ENCODE measurements around the gene SPTB. TPM values are rescaled to one million over a fixed set of nuclear protein-coding genes. Genes with fewer than 3 reads are reported as not detected.

The SPTB gene
- total and polyA plus RNA-seq, 9 of the 15 experiments (the other 6 are each of a cell fraction or from before 2014, with no cell fraction given) = 0.21 to 45.9 (median 11.7) TPM

DNA sequence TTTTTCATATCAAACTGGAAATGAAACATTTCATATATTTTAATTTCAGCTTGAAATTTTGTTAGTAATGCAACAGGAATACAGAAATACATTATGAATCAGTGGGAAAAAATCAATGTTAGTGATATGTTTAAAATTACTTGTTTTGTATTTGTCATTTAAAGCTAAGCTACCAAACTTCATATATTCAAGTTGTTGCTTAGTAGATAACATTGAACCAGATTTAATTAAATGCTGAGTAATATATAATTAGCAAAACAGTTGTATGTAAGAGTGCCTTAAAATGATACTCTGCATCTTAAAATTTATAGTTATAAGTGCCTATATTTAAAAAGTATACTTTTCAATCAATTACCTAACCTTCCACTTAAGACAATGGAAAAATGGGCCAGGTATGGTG is 39.5 kb upstream of the SPTB start:
- no peaks in the 10 kb centered on the region for H4K20me1 ChIP-seq (replicated peaks; ENCODE audit: control insufficient read depth, insufficient read depth, low read length)
- CTCF ChIA-PET (ENCODE audit: low intra/inter-chr PET ratio) = no interaction called here
- H3K27ac ChIP-seq (ENCODE audit: extremely low read depth, low read depth, low read length) = no peak overlapping the region
- H3K79me2 ChIP-seq (ENCODE audit: control insufficient read depth, insufficient read depth, low read length) = peaks cover 31% of the 10 kb centered on the region
- no peaks in the 10 kb centered on the region for H3K27me3 ChIP-seq (ENCODE audit: control insufficient read depth in 2 of 2, insufficient read depth in 2 of 2, low read length in 2 of 2)
- DNase-seq (ENCODE audit: extremely low read depth in 1 of 4, low spot score in 3 of 4) = no peak
- ATAC-seq = no peak
- in situ Hi-C loops (cut with MboI) (no loop called here), intact Hi-C loops (cut with micrococcal nuclease) (no loop called here)
- TF ChIP-seq C11orf30 (IDR thresholded peaks at IDR 0.05; ENCODE audit: low read depth) (peak; percentile 38; the same call in 1 of the 2 replicates), ZNF316 (IDR thresholded peaks at IDR 0.05) (peak; percentile 68), ZKSCAN1 (IDR thresholded peaks at IDR 0.05; ENCODE audit: low read depth, low read length) (no peak)
- H3K9me1 ChIP-seq (ENCODE audit: control insufficient read depth, insufficient read depth, low read length) = no peaks in the 10 kb centered on the region
- H3K4me1 ChIP-seq (replicated peaks in 1 of 2; ENCODE audit: control insufficient read depth in 2 of 2, insufficient read depth in 2 of 2, low read length in 2 of 2) = peaks cover 0 to 3% of the 10 kb centered on the region in 2 experiments; a peak in 2 of 5 replicates
- no peak overlapping the region for H3K4me3 ChIP-seq
- POLR2A ChIA-PET = no interaction called here
- FAIRE-seq = no peak
- H3K4me2 ChIP-seq (ENCODE audit: insufficient read depth, low read length) = no peak overlapping the region
- H2AFZ ChIP-seq (ENCODE audit: low read depth, low read length) = no peak overlapping the region
- no peak overlapping the region for H3K9ac ChIP-seq (ENCODE audit: insufficient read depth in 1 of 2, low read depth in 2 of 2, low read length in 2 of 2)
- no peaks in the 10 kb centered on the region; the same call in 1 of the 2 replicates for H3K9me3 ChIP-seq (replicated peaks; ENCODE audit: control insufficient read depth, insufficient read depth, low read depth, low read length)
- no TSS peak for BruUV-seq (replicated peaks)
- peaks cover 15% of the 10 kb centered on the region; the same call in 2 of the 3 replicates for H3K36me3 ChIP-seq (ENCODE audit: control insufficient read depth, insufficient read depth, low read length)

DNA sequence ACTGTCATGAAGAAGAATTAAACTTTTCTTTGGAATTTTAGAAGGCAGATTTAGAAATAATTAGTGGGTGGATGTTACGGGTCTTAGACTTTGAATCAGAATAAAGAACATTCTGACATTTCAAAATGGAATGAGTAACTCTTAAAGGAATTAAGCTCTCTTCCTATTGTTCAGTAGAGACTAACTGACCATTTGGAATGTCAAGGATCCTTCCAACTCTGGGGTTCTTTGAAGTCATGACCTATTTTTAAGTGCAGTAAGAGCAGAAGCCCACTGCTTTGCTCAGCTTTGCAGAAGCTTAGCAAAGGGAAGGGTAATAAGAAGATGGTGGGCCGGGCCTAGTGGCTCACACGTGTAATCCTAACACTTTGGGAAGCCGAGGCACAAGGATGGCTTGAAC is 38.5 kb upstream of the SPTB start:
- Histone ChIP-seq H3K4me2 (ENCODE audit: insufficient read depth, low read length) (no peak overlapping the region), H3K4me1 (replicated peaks in 1 of 2; ENCODE audit: control insufficient read depth in 2 of 2, insufficient read depth in 2 of 2, low read length in 2 of 2) (peaks cover 0 to 3% of the 10 kb centered on the region in 2 experiments; a peak in 2 of 5 replicates), H3K79me2 (ENCODE audit: control insufficient read depth, insufficient read depth, low read length) (peaks cover 32% of the 10 kb centered on the region), H3K9me1 (ENCODE audit: control insufficient read depth, insufficient read depth, low read length) (no peaks in the 10 kb centered on the region), H3K9me3 (replicated peaks; ENCODE audit: control insufficient read depth, insufficient read depth, low read depth, low read length) (no peaks in the 10 kb centered on the region; the same call in 1 of the 2 replicates), H3K4me3 (no peak overlapping the region), H3K27me3 (ENCODE audit: control insufficient read depth in 2 of 2, insufficient read depth in 2 of 2, low read length in 2 of 2) (no peaks in the 10 kb centered on the region), H2AFZ (ENCODE audit: low read depth, low read length) (no peak overlapping the region), H3K36me3 (ENCODE audit: control insufficient read depth, insufficient read depth, low read length) (peaks cover 10% of the 10 kb centered on the region; the same call in 2 of the 3 replicates), H3K27ac (ENCODE audit: extremely low read depth, low read depth, low read length) (no peak overlapping the region), H4K20me1 (replicated peaks; ENCODE audit: control insufficient read depth, insufficient read depth, low read length) (no peaks in the 10 kb centered on the region), H3K9ac (ENCODE audit: insufficient read depth in 1 of 2, low read depth in 2 of 2, low read length in 2 of 2) (no peak overlapping the region)
- ChIA-PET POLR2A (no interaction called here), CTCF (ENCODE audit: low intra/inter-chr PET ratio) (no interaction called here)
- in situ Hi-C loops (cut with MboI) = no loop called here
- 93% methylated on average over 4 of the region's 4 CpGs for WGBS (ENCODE audit: insufficient coverage, low coverage, missing lambda C conversion rate)
- no TSS peak for BruUV-seq (replicated peaks)
- intact Hi-C loops (cut with micrococcal nuclease) = no loop called here
- FAIRE-seq (no peak), DNase-seq (ENCODE audit: extremely low read depth in 1 of 4, low spot score in 3 of 4) (no peak), ATAC-seq (no peak)
- no peak for TF ChIP-seq HLTF (IDR thresholded peaks at IDR 0.05)
- TF ChIP-seq JUND (IDR thresholded peaks at IDR 0.05; ENCODE audit: borderline replicate concordance, low read depth, low read length) = no peak
- TF ChIP-seq JUND (tag; IDR thresholded peaks at IDR 0.05; ENCODE audit: borderline replicate concordance, low read depth, low read length) = no peak
- TF ChIP-seq, protein P1, sequence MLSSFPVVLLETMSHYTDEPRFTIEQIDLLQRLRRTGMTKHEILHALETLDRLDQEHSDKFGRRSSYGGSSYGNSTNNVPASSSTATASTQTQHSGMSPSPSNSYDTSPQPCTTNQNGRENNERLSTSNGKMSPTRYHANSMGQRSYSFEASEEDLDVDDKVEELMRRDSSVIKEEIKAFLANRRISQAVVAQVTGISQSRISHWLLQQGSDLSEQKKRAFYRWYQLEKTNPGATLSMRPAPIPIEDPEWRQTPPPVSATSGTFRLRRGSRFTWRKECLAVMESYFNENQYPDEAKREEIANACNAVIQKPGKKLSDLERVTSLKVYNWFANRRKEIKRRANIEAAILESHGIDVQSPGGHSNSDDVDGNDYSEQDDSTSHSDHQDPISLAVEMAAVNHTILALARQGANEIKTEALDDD (IDR thresholded peaks at IDR 0.05) = no peak
- TF ChIP-seq THRAP3 (IDR thresholded peaks at IDR 0.05; ENCODE audit: borderline replicate concordance) = no peak
- TF ChIP-seq, protein P2, sequence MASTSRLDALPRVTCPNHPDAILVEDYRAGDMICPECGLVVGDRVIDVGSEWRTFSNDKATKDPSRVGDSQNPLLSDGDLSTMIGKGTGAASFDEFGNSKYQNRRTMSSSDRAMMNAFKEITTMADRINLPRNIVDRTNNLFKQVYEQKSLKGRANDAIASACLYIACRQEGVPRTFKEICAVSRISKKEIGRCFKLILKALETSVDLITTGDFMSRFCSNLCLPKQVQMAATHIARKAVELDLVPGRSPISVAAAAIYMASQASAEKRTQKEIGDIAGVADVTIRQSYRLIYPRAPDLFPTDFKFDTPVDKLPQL (IDR thresholded peaks at IDR 0.05; ENCODE audit: extremely low read depth, insufficient read length) = no peak
- TF ChIP-seq, protein P3, sequence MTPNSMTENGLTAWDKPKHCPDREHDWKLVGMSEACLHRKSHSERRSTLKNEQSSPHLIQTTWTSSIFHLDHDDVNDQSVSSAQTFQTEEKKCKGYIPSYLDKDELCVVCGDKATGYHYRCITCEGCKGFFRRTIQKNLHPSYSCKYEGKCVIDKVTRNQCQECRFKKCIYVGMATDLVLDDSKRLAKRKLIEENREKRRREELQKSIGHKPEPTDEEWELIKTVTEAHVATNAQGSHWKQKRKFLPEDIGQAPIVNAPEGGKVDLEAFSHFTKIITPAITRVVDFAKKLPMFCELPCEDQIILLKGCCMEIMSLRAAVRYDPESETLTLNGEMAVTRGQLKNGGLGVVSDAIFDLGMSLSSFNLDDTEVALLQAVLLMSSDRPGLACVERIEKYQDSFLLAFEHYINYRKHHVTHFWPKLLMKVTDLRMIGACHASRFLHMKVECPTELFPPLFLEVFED (CRISPR knock-in tag; conservative IDR thresholded peaks at IDR 0.05) = no peak
- no peak for TF ChIP-seq POU5F1 (IDR thresholded peaks at IDR 0.05; ENCODE audit: borderline replicate concordance, low read depth, low read length, partially characterized antibody)
- TF ChIP-seq CXXC5 (CRISPR knock-in tag; IDR thresholded peaks at IDR 0.05) = no peak
- TF ChIP-seq PCBP2 (IDR thresholded peaks at IDR 0.05; ENCODE audit: low read depth, low read length, poor library complexity, severe bottlenecking) = no peak
- TF ChIP-seq HOXB6 (CRISPR knock-in tag; IDR thresholded peaks at IDR 0.05; ENCODE audit: borderline replicate concordance) = no peak
- no peak for TF ChIP-seq ZNF232 (CRISPR knock-in tag; IDR thresholded peaks at IDR 0.05)

Measured in K562 (cell line).